Measurements from ENCODE around the gene ZNF343.

DNA sequence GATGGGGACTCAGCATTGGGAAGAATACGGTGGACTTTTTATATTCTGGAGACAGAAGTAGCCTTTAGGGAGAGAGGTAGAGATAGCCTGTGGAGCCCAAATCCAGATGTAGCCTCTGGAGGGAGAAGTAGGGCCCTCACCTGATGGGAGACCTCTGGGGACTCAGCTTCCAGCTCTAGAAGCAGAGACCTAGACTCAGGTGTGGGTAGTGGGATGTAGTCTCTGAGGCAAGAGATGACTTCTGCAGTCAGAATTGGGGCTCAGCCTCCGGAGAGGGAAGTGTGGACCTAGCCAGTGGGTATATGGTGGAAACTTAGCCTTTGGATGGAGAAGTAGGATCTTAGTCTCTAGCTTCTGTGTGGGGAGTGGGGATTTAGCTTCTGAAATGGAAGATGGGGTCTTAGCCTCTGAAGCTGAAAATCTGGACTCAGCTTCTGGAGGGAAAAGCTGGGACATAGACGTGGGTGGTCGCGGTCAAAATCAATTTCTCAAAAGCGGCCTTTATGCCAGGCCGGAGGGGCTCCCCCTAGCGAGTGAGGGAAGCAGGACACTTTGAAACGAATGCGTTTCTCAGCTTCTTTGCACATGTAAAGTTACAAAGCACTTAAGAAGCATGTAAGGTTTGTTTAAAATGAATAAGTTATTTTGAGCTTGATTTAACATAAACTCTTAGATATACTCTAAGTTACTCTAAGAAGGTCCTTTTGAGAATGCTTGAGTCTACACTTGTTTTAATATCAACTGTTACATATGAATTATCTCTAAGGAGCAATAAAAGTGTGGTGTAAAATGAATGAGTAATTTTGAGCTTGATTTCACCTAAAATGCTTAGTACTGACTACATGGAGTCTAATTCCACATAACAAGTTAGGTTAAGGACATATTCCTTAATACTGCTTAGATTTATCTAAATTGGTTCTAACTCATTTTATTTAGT is 12.9 kb upstream of the ZNF343 start:
- no peak for TF ChIP-seq POLR2A (IDR thresholded peaks at IDR 0.05)
- TF ChIP-seq, protein P1, sequence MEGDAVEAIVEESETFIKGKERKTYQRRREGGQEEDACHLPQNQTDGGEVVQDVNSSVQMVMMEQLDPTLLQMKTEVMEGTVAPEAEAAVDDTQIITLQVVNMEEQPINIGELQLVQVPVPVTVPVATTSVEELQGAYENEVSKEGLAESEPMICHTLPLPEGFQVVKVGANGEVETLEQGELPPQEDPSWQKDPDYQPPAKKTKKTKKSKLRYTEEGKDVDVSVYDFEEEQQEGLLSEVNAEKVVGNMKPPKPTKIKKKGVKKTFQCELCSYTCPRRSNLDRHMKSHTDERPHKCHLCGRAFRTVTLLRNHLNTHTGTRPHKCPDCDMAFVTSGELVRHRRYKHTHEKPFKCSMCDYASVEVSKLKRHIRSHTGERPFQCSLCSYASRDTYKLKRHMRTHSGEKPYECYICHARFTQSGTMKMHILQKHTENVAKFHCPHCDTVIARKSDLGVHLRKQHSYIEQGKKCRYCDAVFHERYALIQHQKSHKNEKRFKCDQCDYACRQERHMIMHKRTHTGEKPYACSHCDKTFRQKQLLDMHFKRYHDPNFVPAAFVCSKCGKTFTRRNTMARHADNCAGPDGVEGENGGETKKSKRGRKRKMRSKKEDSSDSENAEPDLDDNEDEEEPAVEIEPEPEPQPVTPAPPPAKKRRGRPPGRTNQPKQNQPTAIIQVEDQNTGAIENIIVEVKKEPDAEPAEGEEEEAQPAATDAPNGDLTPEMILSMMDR (IDR thresholded peaks at IDR 0.05): peak; percentile 47 to 84 (median 62)
